Middle frontal gyrus (tissue), 1 donor: Measurements from ENCODE around the gene MEGF9.

Experiments
- DNase-seq: peaks from one replicate; pipeline ENCODE4 v3.0.0-alpha.2; 2015; ENCODE audit warnings: low spot score; ENCODE audit errors: extremely low spot score

Gene MEGF9

GRCh38 chr9:120733190-120733589, 18.9 kb upstream of the MEGF9 start:
- no peak for DNase-seq

- DNase-seq = no peak
These were observed 16.6 kb upstream of the MEGF9 start for GRCh38 chr9:120730654-120731514.

GRCh38 chr9:120729791-120730241, 15.5 kb upstream of the MEGF9 start:
- no peak for DNase-seq

GRCh38 chr9:120726484-120726883, 12.2 kb upstream of the MEGF9 start:
- no peak for DNase-seq

- DNase-seq = no peak
These were observed 11.6 kb upstream of the MEGF9 start for GRCh38 chr9:120725907-120726306.

- no peak for DNase-seq
These were observed 10.6 kb upstream of the MEGF9 start for GRCh38 chr9:120724757-120725400.

- no peak for DNase-seq
These were observed 9.3 kb upstream of the MEGF9 start for GRCh38 chr9:120723565-120723964.

GRCh38 chr9:120720404-120720803, 6.1 kb upstream of the MEGF9 start:
- no peak for DNase-seq

- DNase-seq = no peak
These were observed 4.0 kb upstream of the MEGF9 start for GRCh38 chr9:120718316-120718715.

- DNase-seq = no peak
These were observed 2.9 kb upstream of the MEGF9 start for GRCh38 chr9:120717176-120717575.

- DNase-seq = no peak
These were observed 2.2 kb upstream of the MEGF9 start for GRCh38 chr9:120716483-120716882.

- no peak for DNase-seq
These were observed 1.2 kb upstream of the MEGF9 start for GRCh38 chr9:120715389-120715924.

- DNase-seq = no peak
These were observed 647 bp upstream of the MEGF9 start for GRCh38 chr9:120714846-120715388.

- DNase-seq = no peak
These were observed 798 bp downstream of the MEGF9 start for GRCh38 chr9:120713257-120714087.

GRCh38 chr9:120712539-120713031, 1.7 kb downstream of the MEGF9 start:
- DNase-seq = no peak

GRCh38 chr9:120711841-120712538, 2.3 kb downstream of the MEGF9 start:
- no peak for DNase-seq

- DNase-seq = no peak
These were observed 2.9 kb downstream of the MEGF9 start for GRCh38 chr9:120711354-120711753.

- no peak for DNase-seq
These were observed 3.9 kb downstream of the MEGF9 start for GRCh38 chr9:120710110-120710981.

- DNase-seq = no peak
These were observed 5.6 kb downstream of the MEGF9 start for GRCh38 chr9:120708526-120709224.
